ENCODE results near the gene BCAP31. TPM values are rescaled to one million over a fixed set of nuclear protein-coding genes. Genes with fewer than 3 reads are reported as not detected.
"Not testable (repeated sequence)": the region's sequence is repeated elsewhere in the genome, so short reads cannot be mapped to it uniquely, and the experiment has no call there.

The BCAP31 gene
- polyA plus RNA-seq, 3 donors, result 190 to 210 (median 196) TPM

- no peak for DNase-seq
Measured at GRCh38 chrX:153765138-153766079, 41.2 kb upstream of the BCAP31 start.

- DNase-seq, result no peak
Measured at GRCh38 chrX:153764786-153765137, 40.6 kb upstream of the BCAP31 start.

GRCh38 chrX:153763989-153764755 lies 40.0 kb upstream of the BCAP31 start, which contains the start of gene PLXNB3:
TSS of gene PLXNB3 (plus strand) at chrX:153764249. CDS start at chrX:153765536, 1,287 bp downstream.
- DNase-seq, result peak; percentile 52

- no peak for DNase-seq
Measured at GRCh38 chrX:153763298-153763932, 39.2 kb upstream of the BCAP31 start.

- DNase-seq, result no peak
Measured at GRCh38 chrX:153762626-153763173, 38.5 kb upstream of the BCAP31 start.

GRCh38 chrX:153761863-153762262 lies 37.7 kb upstream of the BCAP31 start:
- DNase-seq, result no peak

- DNase-seq, result no peak
Measured at GRCh38 chrX:153755136-153755535, 30.9 kb upstream of the BCAP31 start.

- DNase-seq, result no peak
Measured at GRCh38 chrX:153750127-153750774, 26.1 kb upstream of the BCAP31 start.

GRCh38 chrX:153749017-153749416 lies 24.8 kb upstream of the BCAP31 start:
- DNase-seq, result not testable (repeated sequence)

- DNase-seq, result not testable (repeated sequence)
Measured at GRCh38 chrX:153746991-153747390, 22.8 kb upstream of the BCAP31 start.

- DNase-seq, result no peak
Measured at GRCh38 chrX:153746359-153746758, 22.2 kb upstream of the BCAP31 start.

- DNase-seq, result not testable (repeated sequence)
Measured at GRCh38 chrX:153745067-153745433, 20.9 kb upstream of the BCAP31 start.

GRCh38 chrX:153744210-153745066 lies 20.3 kb upstream of the BCAP31 start:
- no peak for DNase-seq

GRCh38 chrX:153743468-153744209 lies 19.5 kb upstream of the BCAP31 start:
- DNase-seq, result not testable (repeated sequence)

- DNase-seq, result not testable (repeated sequence)
Measured at GRCh38 chrX:153742796-153743467, 18.7 kb upstream of the BCAP31 start.

GRCh38 chrX:153742111-153742510 lies 17.9 kb upstream of the BCAP31 start:
- DNase-seq, result not testable (repeated sequence)

GRCh38 chrX:153741446-153741845 lies 17.3 kb upstream of the BCAP31 start:
- no peak for DNase-seq

- DNase-seq, result no peak
Measured at GRCh38 chrX:153740631-153741222, 16.5 kb upstream of the BCAP31 start.
